Subcutaneous adipose tissue (tissue), 4 donors: ENCODE measurements around the gene SLC25A29. TPM values are rescaled to one million over a fixed set of nuclear protein-coding genes. Genes with fewer than 3 reads are reported as not detected.

Experiments used
- small RNA-seq: library from RNA; depleted of rRNA; stranded (forward); fragments of <200 nt; gene quantifications from one replicate; pipeline ENCODE3, GENCODE V24; 2016
- total RNA-seq, 4 donors: library from RNA; depleted of rRNA; stranded (reverse); fragments of >200 nt; gene quantifications; one replicate each; pipeline ENCODE4 v1.1.0, GENCODE V29; 2016
- TF ChIP-seq, protein P1 (sequence below): fragments of 450-650 bp; IDR thresholded peaks from one replicate; pipeline ENCODE4 v1.5.1; 2016; ENCODE audit warnings: low read depth, mild to moderate bottlenecking, control low read depth, antibody characterized with exemption, moderate library complexity

Gene SLC25A29
- total RNA-seq, 4 donors from 2014 or later: 17.1 to 80.6 (median 42.5) TPM

DNA sequence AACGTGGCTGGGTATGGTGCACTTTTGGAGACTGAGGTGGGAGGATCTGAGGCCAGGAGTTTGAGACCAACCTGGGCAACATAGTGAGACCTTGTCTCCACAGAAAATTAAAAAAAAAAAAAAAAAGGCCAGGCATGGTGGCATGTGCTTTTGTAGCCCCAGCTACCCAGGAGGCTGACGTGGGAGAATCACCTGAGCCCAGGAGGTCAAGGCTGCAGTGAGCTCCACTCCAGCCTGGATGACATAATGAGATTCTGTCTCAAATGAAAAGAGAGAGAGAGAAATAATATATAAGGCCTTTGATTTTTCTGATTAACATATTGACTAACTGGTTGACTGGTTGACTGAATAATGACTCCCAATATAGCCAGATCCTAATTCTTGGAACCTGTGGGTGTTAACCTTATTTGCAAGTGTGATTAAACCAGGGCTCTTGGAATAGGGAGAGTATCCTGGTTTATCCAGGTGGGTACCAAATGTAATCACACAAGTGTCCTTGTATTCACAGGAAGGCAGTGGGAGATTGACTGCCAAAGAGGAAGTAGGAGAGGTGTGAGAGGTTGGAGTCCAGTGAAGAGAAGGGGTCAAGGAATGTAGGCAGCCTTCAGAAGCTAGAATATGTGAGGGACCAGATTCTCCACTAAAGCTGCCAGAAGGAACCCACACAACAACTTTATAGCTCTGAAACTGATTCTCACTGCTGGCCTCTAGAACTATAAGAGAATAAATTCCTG is 55.3 kb downstream of the SLC25A29 start:
- TF ChIP-seq, protein P1, sequence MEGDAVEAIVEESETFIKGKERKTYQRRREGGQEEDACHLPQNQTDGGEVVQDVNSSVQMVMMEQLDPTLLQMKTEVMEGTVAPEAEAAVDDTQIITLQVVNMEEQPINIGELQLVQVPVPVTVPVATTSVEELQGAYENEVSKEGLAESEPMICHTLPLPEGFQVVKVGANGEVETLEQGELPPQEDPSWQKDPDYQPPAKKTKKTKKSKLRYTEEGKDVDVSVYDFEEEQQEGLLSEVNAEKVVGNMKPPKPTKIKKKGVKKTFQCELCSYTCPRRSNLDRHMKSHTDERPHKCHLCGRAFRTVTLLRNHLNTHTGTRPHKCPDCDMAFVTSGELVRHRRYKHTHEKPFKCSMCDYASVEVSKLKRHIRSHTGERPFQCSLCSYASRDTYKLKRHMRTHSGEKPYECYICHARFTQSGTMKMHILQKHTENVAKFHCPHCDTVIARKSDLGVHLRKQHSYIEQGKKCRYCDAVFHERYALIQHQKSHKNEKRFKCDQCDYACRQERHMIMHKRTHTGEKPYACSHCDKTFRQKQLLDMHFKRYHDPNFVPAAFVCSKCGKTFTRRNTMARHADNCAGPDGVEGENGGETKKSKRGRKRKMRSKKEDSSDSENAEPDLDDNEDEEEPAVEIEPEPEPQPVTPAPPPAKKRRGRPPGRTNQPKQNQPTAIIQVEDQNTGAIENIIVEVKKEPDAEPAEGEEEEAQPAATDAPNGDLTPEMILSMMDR: no peak

GRCh38 chr14:100246809-100247428 is 59.3 kb downstream of the SLC25A29 start:
- TF ChIP-seq, protein P1: no peak

GRCh38 chr14:100243020-100243419 is 63.2 kb downstream of the SLC25A29 start:
- TF ChIP-seq, protein P1: no peak

DNA sequence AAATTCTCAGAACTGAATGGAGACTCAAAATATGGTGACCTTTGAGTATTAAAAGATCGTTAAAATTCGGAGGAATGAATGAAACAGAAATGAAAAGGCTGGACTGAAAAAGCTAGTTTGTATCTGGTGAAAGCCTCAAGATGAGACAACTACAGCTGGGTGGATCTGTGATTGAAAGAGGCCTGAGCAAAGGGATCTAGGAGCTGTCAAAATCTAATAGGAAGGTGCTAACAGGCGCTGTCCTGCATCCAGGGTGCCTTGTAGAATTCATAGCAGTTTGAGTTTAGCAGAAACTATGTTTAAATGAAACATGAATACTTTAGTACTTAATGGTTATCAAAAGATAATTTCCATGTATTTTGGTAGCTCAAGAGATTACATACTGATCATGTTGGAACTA is 65.0 kb downstream of the SLC25A29 start:
- TF ChIP-seq, protein P1: no peak

Small RNA genes lying within 50 kb of the gene (small RNA-seq; reads per million reads assigned to genes)
- 16.7 reads per million, percentile 93 among the genes with 10 or more reads in this experiment for gene MIR345
- not detected for gene RN7SL523P

Other genes starting within 250 kb of the SLC25A29 start
- 100 to 1,000 TPM in 1 of 4 donors, 10 to 100 TPM in 3; 36.7 to 108 (median 46.5) TPM for gene EVL, start 241.0 kb downstream of the SLC25A29 start, total RNA-seq
- gene DEGS2, start 146.8 kb downstream of the SLC25A29 start, total RNA-seq: under 1 TPM in 3 of 4 donors, not detected in 1; 0.22 to 0.94 (median 0.34) TPM
- 10 to 100 TPM; 43.7 to 51.8 (median 48.5) TPM for gene YY1, start 67.3 kb downstream of the SLC25A29 start, total RNA-seq
- not detected for gene SLC25A47, start 16.9 kb upstream of the SLC25A29 start, total RNA-seq
- gene WDR25, start 70.0 kb upstream of the SLC25A29 start, total RNA-seq: 10 to 100 TPM in 1 of 4 donors, 1 to 10 TPM in 3; 6.4 to 10.4 (median 7.1) TPM